ES-I3 (cell line): ENCODE measurements around the gene PPM1F.
"Not testable (repeated sequence)": the region's sequence is repeated elsewhere in the genome, so short reads cannot be mapped to it uniquely, and the experiment has no call there.

ENCODE experiments used
- H3K36me3 ChIP-seq: 2 replicates; pipeline ENCODE4 v1.6.1; 2013; ENCODE audit warnings: mild to moderate bottlenecking, low read length, control low read depth, moderate library complexity; ENCODE audit not compliant: insufficient read depth
- H3K4me1 ChIP-seq: 2 replicates; pipeline ENCODE4 v1.6.1; 2013; ENCODE audit warnings: mild to moderate bottlenecking, control low read depth, low read length; ENCODE audit not compliant: insufficient read depth
- H3K9ac ChIP-seq: 2 replicates; pipeline ENCODE4 v1.6.1; 2013; ENCODE audit warnings: low read depth, mild to moderate bottlenecking, low read length, moderate library complexity
- H3K9me3 ChIP-seq: 2 replicates; pipeline ENCODE4 v1.6.1; 2013; ENCODE audit warnings: mild to moderate bottlenecking, low read length, moderate library complexity; ENCODE audit not compliant: control insufficient read depth, insufficient read depth

PPM1F gene

GRCh38 chr22:21945453-21946261, 7.0 kb downstream of the PPM1F start:
- no peaks in the 10 kb centered on the region for H3K36me3 ChIP-seq
- peaks cover 21% of the 10 kb centered on the region for H3K4me1 ChIP-seq
- no peaks in the 10 kb centered on the region for H3K9me3 ChIP-seq
- no peak overlapping the region for H3K9ac ChIP-seq

DNA sequence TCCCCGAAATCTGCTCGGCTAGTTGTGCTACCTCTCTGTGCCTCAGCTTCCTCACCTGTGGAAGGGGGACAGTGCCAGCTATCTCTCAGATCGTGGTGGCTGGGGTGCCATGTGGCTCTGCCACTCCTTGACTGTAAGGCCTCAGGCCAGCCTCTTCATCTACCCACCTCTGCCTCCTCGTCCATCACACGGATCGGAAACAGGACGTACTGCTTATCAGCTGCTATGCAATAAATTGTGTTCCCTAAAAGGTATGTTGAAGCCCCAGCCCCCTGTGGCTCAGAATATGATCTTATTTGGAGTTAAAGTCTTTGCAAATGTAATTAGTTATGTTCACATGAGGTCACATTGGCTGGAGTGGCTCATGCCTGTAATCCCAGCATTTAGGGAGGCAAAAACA, 7.8 kb downstream of the PPM1F start:
- H3K4me1 ChIP-seq = peaks cover 21% of the 10 kb centered on the region
- no peaks in the 10 kb centered on the region for H3K9me3 ChIP-seq
- H3K9ac ChIP-seq = no peak overlapping the region
- no peaks in the 10 kb centered on the region for H3K36me3 ChIP-seq

- Histone ChIP-seq H3K4me1 (peaks cover 21% of the 10 kb centered on the region), H3K36me3 (no peaks in the 10 kb centered on the region), H3K9me3 (no peaks in the 10 kb centered on the region), H3K9ac (no peak overlapping the region)
Observed at GRCh38 chr22:21943571-21944448, 8.8 kb downstream of the PPM1F start.

DNA sequence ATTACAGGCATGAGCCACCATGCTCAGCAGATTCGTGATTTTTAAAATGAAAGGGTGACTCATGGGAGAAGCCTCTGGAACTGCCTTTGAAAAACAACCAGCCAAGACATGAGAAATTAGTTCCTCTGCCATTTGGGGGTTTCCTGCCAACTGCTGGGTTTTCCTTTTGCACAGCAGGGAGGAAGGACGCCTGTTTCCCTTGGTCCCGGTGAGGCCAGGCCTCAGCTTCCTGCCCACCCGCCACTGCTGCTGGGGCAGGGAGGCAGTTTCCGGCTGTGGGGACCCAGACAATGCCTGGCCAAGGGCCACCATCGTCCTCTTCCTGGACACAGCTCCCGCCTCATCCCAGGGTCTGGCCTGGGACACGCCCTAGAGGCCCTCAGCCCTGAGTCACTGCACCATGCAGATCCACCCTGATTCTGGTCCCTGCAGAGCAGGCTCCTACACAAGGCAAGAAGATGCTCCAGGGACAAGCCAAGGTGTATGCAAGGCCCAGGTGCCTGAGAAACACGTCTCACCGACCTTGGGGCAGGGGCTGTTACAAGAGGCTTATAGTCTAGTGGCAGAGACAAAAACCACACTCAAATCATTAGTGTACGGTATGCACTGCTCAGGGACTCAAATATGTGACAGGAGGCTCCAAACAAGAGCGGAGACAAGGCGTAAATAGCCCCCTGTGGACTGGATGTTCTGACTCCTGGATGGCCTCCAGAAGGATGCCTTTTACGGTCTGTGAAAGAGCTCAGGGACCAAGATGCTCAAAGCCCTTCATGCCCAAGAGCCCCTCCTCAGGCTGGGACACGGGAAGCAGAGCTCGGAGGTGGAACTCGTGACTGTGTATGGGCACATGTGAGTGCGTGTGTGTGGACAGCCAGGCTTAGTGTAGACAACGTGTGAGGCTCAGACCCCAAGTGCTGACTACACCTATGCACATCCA, 10.0 kb downstream of the PPM1F start:
- H3K9ac ChIP-seq = no peak overlapping the region
- peaks cover 17% of the 10 kb centered on the region for H3K4me1 ChIP-seq
- H3K9me3 ChIP-seq = no peaks in the 10 kb centered on the region
- H3K36me3 ChIP-seq = no peaks in the 10 kb centered on the region

DNA sequence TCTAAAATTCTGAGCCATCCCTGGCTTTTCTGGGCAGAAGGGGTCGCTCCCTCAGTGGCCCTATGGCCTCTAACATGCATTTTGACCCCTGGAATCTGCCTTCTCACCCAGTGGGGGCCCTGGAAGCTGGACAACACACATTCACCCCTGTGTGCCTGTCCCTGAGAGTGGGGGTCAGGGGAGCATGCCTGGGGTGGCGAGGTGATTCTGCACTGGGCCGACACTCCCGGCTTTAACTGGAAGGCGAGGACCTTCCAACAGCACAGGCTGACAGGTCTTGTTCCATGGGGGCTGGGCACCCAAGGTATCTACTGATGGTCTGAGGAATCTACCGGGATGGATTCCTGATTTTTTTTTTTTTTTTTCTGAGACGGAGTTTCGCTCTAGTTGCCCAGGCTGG, 10.7 kb downstream of the PPM1F start:
- no peak overlapping the region for H3K9ac ChIP-seq
- H3K36me3 ChIP-seq = no peaks in the 10 kb centered on the region
- peaks cover 11% of the 10 kb centered on the region; the same call in 1 of the 2 replicates for H3K4me1 ChIP-seq
- no peaks in the 10 kb centered on the region for H3K9me3 ChIP-seq

- Histone ChIP-seq H3K9me3 (no peaks in the 10 kb centered on the region), H3K36me3 (no peaks in the 10 kb centered on the region), H3K4me1 (peaks cover 8% of the 10 kb centered on the region; the same call in 1 of the 2 replicates), H3K9ac (no peak overlapping the region)
Observed at GRCh38 chr22:21940521-21940920, 12.1 kb downstream of the PPM1F start.

DNA sequence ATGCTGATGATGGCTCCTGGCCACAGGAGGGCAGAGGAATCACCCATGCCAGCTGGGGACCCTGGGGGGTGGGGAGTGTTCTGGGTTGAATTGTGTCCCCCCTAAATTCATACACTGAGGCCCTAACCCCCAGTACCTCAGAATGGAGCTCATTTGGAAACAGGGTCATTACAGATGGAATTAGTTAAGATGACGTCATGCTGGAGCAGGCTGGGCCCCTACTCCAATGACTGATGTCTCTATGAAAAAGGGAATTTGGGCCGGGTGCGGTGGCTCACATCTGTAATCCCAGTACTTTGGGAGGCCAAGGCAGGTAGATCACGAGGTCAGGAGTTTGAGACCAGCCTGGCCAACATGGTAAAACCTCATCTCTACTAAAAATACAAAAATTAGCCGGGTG, 12.7 kb downstream of the PPM1F start:
- H3K9ac ChIP-seq, H3K36me3 ChIP-seq, H3K9me3 ChIP-seq, H3K4me1 ChIP-seq: not testable (repeated sequence)

- Histone ChIP-seq H3K9ac (no peak overlapping the region), H3K9me3 (no peaks in the 10 kb centered on the region), H3K4me1 (peaks cover 8% of the 10 kb centered on the region; the same call in 1 of the 2 replicates), H3K36me3 (no peaks in the 10 kb centered on the region)
Observed at GRCh38 chr22:21939461-21939913, 13.2 kb downstream of the PPM1F start.

GRCh38 chr22:21938906-21939305, 13.7 kb downstream of the PPM1F start:
- no peaks in the 10 kb centered on the region for H3K36me3 ChIP-seq

DNA sequence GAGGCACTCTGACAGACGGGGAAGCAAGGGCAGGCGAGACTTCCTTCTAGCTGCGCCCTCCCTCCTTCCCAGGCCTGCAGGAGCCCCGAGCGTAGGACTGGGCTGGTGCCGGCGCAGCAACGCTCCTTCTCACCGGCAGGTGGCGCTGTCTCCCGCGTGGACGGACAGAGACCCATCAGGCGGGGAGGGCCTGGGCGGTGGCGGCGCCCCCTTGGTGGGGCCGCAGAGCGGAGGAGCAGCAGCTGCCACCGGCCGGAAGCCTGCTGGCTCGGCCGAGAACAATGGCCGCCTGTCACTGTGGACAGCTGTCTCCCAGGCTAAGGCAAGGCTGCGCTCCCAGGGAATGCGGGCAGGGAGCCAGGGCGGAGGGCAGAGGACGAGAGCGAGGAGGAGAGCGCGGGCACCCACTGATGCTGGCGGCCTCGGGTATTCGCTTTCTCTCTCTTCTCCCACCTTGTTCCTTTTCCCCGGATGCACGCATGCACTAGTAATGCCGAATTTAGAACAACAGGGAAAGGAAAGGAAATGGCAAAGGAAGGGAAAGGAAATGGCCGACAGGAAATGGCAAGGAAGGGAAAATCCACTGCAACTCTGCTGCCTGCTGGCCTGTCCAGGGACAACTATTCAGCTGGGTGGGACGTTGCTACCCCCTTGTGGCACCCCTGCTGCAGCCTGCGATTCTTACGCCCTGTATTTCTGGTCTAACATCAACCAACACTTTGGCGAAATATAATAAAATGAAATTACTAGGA, 14.4 kb downstream of the PPM1F start:
- Histone ChIP-seq H3K4me1 (peaks cover 8% of the 10 kb centered on the region; the same call in 1 of the 2 replicates), H3K9me3 (no peaks in the 10 kb centered on the region), H3K9ac (peak overlapping the region; percentile 75), H3K36me3 (no peaks in the 10 kb centered on the region)

More at GRCh38 chr22:21938906-21939305, 13.7 kb downstream of the PPM1F start:
- Histone ChIP-seq H3K9me3 (no peaks in the 10 kb centered on the region), H3K4me1 (peaks cover 8% of the 10 kb centered on the region; the same call in 1 of the 2 replicates), H3K9ac (no peak overlapping the region)

GRCh38 chr22:21937821-21938070, 14.9 kb downstream of the PPM1F start:
- peak overlapping the region; percentile 75; the same call in 1 of the 2 replicates for H3K9ac ChIP-seq
- H3K36me3 ChIP-seq = no peaks in the 10 kb centered on the region
- no peaks in the 10 kb centered on the region for H3K9me3 ChIP-seq
- H3K4me1 ChIP-seq = peaks cover 5% of the 10 kb centered on the region; the same call in 1 of the 2 replicates

GRCh38 chr22:21937041-21937820, 15.4 kb downstream of the PPM1F start:
- Histone ChIP-seq H3K9ac (peak overlapping the region; percentile 75; the same call in 1 of the 2 replicates), H3K9me3 (no peaks in the 10 kb centered on the region), H3K4me1 (no peaks in the 10 kb centered on the region), H3K36me3 (no peaks in the 10 kb centered on the region)
